ENCODE results near the gene MREG. TPM values are rescaled to one million over a fixed set of nuclear protein-coding genes. Genes with fewer than 3 reads are reported as not detected.

The MREG gene
- total and polyA plus RNA-seq, 9 of the 15 experiments (the other 6 are each of a cell fraction or from before 2014, with no cell fraction given), result 0.77 to 3.8 (median 2.3) TPM

DNA sequence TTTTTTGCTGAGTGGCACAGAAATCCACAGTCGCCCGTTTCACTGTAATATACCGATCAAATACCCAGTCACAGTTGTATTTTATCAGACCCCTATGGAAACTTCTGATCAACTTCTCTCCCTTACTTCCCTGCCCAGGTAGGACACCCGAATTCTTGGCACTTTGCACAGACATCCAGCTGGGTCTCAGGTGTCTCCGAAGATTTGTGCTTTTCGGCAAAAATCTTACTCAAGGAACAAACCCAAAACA is 596 bp downstream of the MREG start:
- H3K27ac ChIP-seq (ENCODE audit: extremely low read depth, low read depth, low read length), result no peak overlapping the region
- no peak for FAIRE-seq
- peak overlapping the region; percentile 89 for H2AFZ ChIP-seq (ENCODE audit: low read depth, low read length)
- ChIA-PET POLR2A (interaction anchor here (1.8 kb wide), 1 partner anchor 12 kb away, joined by 9 read pairs; no protein-coding TSS in a partner anchor), CTCF (ENCODE audit: low intra/inter-chr PET ratio) (no interaction called here)
- no peaks in the 10 kb centered on the region for H3K27me3 ChIP-seq (ENCODE audit: control insufficient read depth in 2 of 2, insufficient read depth in 2 of 2, low read length in 2 of 2)
- DNase-seq (ENCODE audit: extremely low read depth in 1 of 4, low spot score in 3 of 4), result no peak
- H3K9me3 ChIP-seq (replicated peaks; ENCODE audit: control insufficient read depth, insufficient read depth, low read depth, low read length), result no peaks in the 10 kb centered on the region
- BruUV-seq (replicated peaks), result no TSS peak
- TF ChIP-seq EHMT2 (IDR thresholded peaks at IDR 0.05) (no peak), ZNF384 (IDR thresholded peaks at IDR 0.05; ENCODE audit: low read depth, low read length) (no peak), GATAD2B (IDR thresholded peaks at IDR 0.05; ENCODE audit: borderline replicate concordance) (no peak), NFIC (IDR thresholded peaks at IDR 0.05) (no peak), ZNF707 (CRISPR knock-in tag; conservative IDR thresholded peaks at IDR 0.05) (no peak), PCBP2 (IDR thresholded peaks at IDR 0.05; ENCODE audit: low read depth, low read length, poor library complexity, severe bottlenecking) (no peak), NR2C1 (IDR thresholded peaks at IDR 0.05) (no peak), NR2C1 (tag; IDR thresholded peaks at IDR 0.05) (no peak), MAFG (tag; conservative IDR thresholded peaks at IDR 0.05) (peak; percentile 46), KLF6 (CRISPR knock-in tag; IDR thresholded peaks at IDR 0.05; ENCODE audit: borderline replicate concordance) (no peak), ZNF316 (IDR thresholded peaks at IDR 0.05) (peak; percentile 77), RNF2 (IDR thresholded peaks at IDR 0.05) (no peak), PHB2 (IDR thresholded peaks at IDR 0.05; ENCODE audit: low read depth) (no peak), C11orf30 (IDR thresholded peaks at IDR 0.05; ENCODE audit: low read depth) (peak; percentile 63; the same call in 1 of the 2 replicates), TAF15 (IDR thresholded peaks at IDR 0.05; ENCODE audit: low read depth, low read length) (no peak), MAFK (IDR thresholded peaks at IDR 0.05; ENCODE audit: low read length) (peak; percentile 54; the same call in 1 of the 2 replicates), MAFF (IDR thresholded peaks at IDR 0.05; ENCODE audit: low read length) (peak; percentile 36), POLR2G (IDR thresholded peaks at IDR 0.05; ENCODE audit: low read depth, low read length) (no peak), HOXB6 (CRISPR knock-in tag; IDR thresholded peaks at IDR 0.05; ENCODE audit: borderline replicate concordance) (no peak)
- TF ChIP-seq, protein P1, sequence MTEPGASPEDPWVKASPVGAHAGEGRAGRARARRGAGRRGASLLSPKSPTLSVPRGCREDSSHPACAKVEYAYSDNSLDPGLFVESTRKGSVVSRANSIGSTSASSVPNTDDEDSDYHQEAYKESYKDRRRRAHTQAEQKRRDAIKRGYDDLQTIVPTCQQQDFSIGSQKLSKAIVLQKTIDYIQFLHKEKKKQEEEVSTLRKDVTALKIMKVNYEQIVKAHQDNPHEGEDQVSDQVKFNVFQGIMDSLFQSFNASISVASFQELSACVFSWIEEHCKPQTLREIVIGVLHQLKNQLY (CRISPR knock-in tag; conservative IDR thresholded peaks at IDR 0.05), result no peak
- TF ChIP-seq, protein P2, sequence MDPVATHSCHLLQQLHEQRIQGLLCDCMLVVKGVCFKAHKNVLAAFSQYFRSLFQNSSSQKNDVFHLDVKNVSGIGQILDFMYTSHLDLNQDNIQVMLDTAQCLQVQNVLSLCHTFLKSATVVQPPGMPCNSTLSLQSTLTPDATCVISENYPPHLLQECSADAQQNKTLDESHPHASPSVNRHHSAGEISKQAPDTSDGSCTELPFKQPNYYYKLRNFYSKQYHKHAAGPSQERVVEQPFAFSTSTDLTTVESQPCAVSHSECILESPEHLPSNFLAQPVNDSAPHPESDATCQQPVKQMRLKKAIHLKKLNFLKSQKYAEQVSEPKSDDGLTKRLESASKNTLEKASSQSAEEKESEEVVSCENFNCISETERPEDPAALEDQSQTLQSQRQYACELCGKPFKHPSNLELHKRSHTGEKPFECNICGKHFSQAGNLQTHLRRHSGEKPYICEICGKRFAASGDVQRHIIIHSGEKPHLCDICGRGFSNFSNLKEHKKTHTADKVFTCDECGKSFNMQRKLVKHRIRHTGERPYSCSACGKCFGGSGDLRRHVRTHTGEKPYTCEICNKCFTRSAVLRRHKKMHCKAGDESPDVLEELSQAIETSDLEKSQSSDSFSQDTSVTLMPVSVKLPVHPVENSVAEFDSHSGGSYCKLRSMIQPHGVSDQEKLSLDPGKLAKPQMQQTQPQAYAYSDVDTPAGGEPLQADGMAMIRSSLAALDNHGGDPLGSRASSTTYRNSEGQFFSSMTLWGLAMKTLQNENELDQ (CRISPR knock-in tag; IDR thresholded peaks at IDR 0.05; ENCODE audit: borderline replicate concordance), result no peak
- WGBS (ENCODE audit: insufficient coverage, low coverage, missing lambda C conversion rate), result 22% methylated on average over 4 of the region's 6 CpGs
- H3K79me2 ChIP-seq (ENCODE audit: control insufficient read depth, insufficient read depth, low read length), result no peaks in the 10 kb centered on the region; the same call in 2 of the 3 replicates
- peak overlapping the region; percentile 78 for H3K4me2 ChIP-seq (ENCODE audit: insufficient read depth, low read length)
- no peaks in the 10 kb centered on the region for H3K9me1 ChIP-seq (ENCODE audit: control insufficient read depth, insufficient read depth, low read length)
- in situ Hi-C loops (cut with MboI) (no loop called here), intact Hi-C loops (cut with micrococcal nuclease) (loop anchor here (5.0 kb wide), 1 partner anchor 45 kb away; no protein-coding TSS in a partner anchor)
- peak overlapping the region; percentile 63 for H3K4me3 ChIP-seq
- H3K4me1 ChIP-seq (replicated peaks in 1 of 2; ENCODE audit: control insufficient read depth in 2 of 2, insufficient read depth in 2 of 2, low read length in 2 of 2), result peaks cover 0 to 10% of the 10 kb centered on the region in 2 experiments; a peak in 4 of 5 replicates
- no peaks in the 10 kb centered on the region for H3K36me3 ChIP-seq (ENCODE audit: control insufficient read depth, insufficient read depth, low read length)
- H4K20me1 ChIP-seq (replicated peaks; ENCODE audit: control insufficient read depth, insufficient read depth, low read length), result no peaks in the 10 kb centered on the region
- H3K9ac ChIP-seq (ENCODE audit: insufficient read depth in 1 of 2, low read depth in 2 of 2, low read length in 2 of 2), result peak overlapping the region; percentile 67 to 93
- ATAC-seq, result no peak

All from K562 (cell line).